Mesodermal cell (in vitro differentiated cells): Measurements from ENCODE around the gene CEACAM3.

Experiments used
- H3K27ac ChIP-seq: 2 replicates; pipeline ENCODE4 v1.7.0; 2013; ENCODE audit warnings: mild to moderate bottlenecking, low read depth, low read length, moderate library complexity; ENCODE audit not compliant: severe bottlenecking
- H3K36me3 ChIP-seq: 2 replicates; pipeline ENCODE4 v1.7.1; 2013; ENCODE audit warnings: mild to moderate bottlenecking, low read length, moderate library complexity; ENCODE audit not compliant: control insufficient read depth, insufficient read depth
- H3K4me1 ChIP-seq: one replicate; pipeline ENCODE4 v1.7.1; 2013; ENCODE audit warnings: mild to moderate bottlenecking, low read length; ENCODE audit not compliant: insufficient read depth, control insufficient read depth, poor library complexity, severe bottlenecking
- H3K4me3 ChIP-seq: 2 replicates; pipeline ENCODE4 v1.7.0; 2013; ENCODE audit warnings: low read length, control low read depth, mild to moderate bottlenecking; ENCODE audit not compliant: insufficient read depth, poor library complexity, severe bottlenecking; ENCODE audit errors: extremely low read depth
- H3K9me3 ChIP-seq: 2 replicates; pipeline ENCODE4 v1.7.1; 2013; ENCODE audit warnings: mild to moderate bottlenecking, low read length, moderate library complexity; ENCODE audit not compliant: control insufficient read depth
- WGBS, 2 experiments: methylation state at CpG; one replicate each; pipeline ENCODE4 v1.1.5; 2013; ENCODE audit warnings: missing lambda C conversion rate in 2 of 2; ENCODE audit not compliant: insufficient coverage in 2 of 2; 5-methylcytosine and 5-hydroxymethylcytosine counted together

CEACAM3 gene

DNA sequence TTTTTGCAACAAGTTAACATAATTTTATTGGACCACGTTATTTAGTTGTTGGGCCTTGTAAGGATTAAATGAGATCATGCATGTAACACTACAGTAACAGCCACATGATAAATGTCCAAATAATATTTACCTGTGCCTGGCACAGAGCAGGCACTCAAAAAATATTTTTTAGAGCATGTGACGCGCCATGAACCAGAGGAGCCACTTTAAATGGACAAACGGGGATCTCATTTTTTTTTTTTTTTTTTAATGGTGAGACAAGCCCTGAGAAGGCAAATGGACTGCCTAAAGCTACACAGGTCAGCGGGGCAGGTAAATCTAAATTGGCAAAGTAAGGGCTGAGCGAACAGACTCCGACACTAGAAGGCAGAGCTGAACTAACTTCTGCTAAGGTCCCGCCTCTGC is 62.8 kb downstream of the CEACAM3 start:
- Histone ChIP-seq H3K4me3 (peak overlapping the region; percentile 96), H3K9me3 (no peaks in the 10 kb centered on the region), H3K36me3 (peaks cover 36% of the 10 kb centered on the region), H3K27ac (no peak overlapping the region), H3K4me1 (peaks cover 29% of the 10 kb centered on the region)
- WGBS, 2 experiments, result 10 to 11% methylated on average over 6 to 7 of the region's 8 CpGs

- 0% methylated on average over 42 to 62 of the region's 76 CpGs for WGBS, 2 experiments
- Histone ChIP-seq H3K9me3 (no peaks in the 10 kb centered on the region), H3K27ac (peak within 1 kb of the TSS; percentile 94), H3K4me3 (peak within 1 kb of the TSS; percentile 96), H3K4me1 (peaks cover 35% of the 10 kb centered on the region), H3K36me3 (peaks cover 42% of the 10 kb centered on the region)
Measured at GRCh38 chr19:41859618-41860418, 63.4 kb downstream of the CEACAM3 start, which contains the start of gene RPS19. RPS19 (plus strand) TSS chr19:41860255; CDS start chr19:41860775, 520 bp downstream.

DNA sequence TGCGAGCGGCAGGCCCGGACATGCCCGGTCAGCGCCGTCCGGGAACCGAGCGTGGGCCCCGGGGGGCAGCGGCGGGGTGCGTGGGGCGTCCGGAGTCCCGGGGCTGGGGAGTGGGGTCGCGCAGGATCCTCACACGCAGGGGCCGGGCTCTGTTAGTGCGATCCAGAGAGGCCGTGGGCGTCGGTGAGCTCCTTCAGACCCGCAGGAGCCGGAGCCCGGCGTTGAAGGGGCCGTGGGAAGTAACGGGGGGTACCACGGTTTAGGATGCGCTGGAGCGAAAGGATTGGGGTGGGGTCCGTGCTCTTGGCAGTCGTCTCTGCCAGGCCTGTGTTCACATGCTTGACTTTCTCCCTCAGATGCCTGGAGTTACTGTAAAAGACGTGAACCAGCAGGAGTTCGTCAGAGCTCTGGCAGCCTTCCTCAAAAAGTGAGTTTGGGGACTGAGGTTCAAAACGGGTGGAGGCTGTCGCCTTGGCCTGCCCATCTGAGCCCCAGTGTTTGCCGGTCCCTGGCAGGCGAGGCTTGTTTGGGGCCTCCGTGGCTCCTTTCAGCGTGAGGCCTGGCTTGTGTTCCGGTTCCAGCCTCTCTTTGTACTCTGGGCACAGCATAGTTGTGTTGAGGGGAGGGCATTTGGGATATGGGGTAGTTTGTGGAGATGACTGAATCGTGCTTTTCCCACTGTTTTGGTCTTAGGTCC is 64.2 kb downstream of the CEACAM3 start:
- peak overlapping the region; percentile 94 for H3K27ac ChIP-seq
- H3K9me3 ChIP-seq, result no peaks in the 10 kb centered on the region
- peak overlapping the region; percentile 96 for H3K4me3 ChIP-seq
- peaks cover 50% of the 10 kb centered on the region for H3K36me3 ChIP-seq
- WGBS, 2 experiments, result 1% methylated on average over 26 to 37 of the region's 45 CpGs
- peaks cover 41% of the 10 kb centered on the region for H3K4me1 ChIP-seq
